ENCODE data around the gene C3orf20.

- no peak for TF ChIP-seq ETV1 (tag; conservative IDR thresholded peaks at IDR 0.05; ENCODE audit: low read depth)
- TF ChIP-seq MCM5 (IDR thresholded peaks at IDR 0.05; ENCODE audit: low read depth) = no peak
- no peak for TF ChIP-seq SMC3 (conservative IDR thresholded peaks at IDR 0.05; ENCODE audit: insufficient read depth, low read depth, low read length)
- TF ChIP-seq EZH2 (IDR thresholded peaks at IDR 0.05; ENCODE audit: borderline replicate concordance, low read depth, low read length) = no peak
- no peak for TF ChIP-seq GATA2 (CRISPR knock-in tag; IDR thresholded peaks at IDR 0.05)
Measured at GRCh38 chr3:14797731-14798130, 122.8 kb downstream of the C3orf20 start.
